ENCODE results near the gene LGALS4.
"Not testable (repeated sequence)": the region's sequence is repeated elsewhere in the genome, so short reads cannot be mapped to it uniquely, and the experiment has no call there.

DNA sequence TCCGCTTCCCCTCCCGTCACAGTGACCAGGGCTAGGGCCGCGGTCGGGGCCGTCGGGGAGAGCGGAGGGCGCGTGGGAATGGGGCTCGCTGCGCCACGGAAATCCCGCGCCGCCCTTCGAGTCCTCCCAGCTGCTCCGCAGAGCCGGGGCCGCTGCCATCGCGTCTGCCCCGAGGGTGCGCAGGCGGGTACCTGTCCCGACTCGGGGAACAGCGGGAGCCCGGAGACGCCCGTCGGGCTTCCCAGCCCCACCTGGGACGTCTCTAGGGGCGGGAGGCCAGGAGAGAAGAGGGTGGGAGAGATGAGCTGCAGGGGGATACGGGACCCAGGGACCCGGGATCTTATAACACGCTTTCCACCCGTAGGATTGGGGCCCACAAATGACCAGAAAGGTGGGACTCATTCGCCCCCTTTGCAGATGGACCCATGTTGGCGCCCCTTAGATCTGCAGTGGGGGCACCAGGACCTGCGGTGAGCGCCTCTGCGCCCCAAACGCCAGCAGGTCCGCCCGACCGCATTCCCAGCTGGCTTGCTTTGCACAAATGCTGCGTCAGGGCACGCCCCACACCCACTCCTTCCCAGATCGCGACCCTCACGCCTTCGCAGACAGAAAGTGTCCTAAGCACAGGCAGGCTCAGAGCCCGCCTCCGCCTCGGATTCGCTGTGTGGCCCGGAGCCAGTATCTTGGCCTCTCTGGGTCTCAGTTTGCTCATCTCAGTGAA, 42.4 kb downstream of the LGALS4 start:
- TF ChIP-seq FOXM1 (IDR thresholded peaks at IDR 0.05; ENCODE audit: borderline replicate concordance); SUZ12 (IDR thresholded peaks at IDR 0.05); L3MBTL2 (conservative IDR thresholded peaks at IDR 0.05); ZNF384 (IDR thresholded peaks at IDR 0.05); BHLHE40 (IDR thresholded peaks at IDR 0.05; ENCODE audit: borderline replicate concordance); FOXK2 (IDR thresholded peaks at IDR 0.05); NFRKB (IDR thresholded peaks at IDR 0.05); TARDBP (IDR thresholded peaks at IDR 0.05): not testable (repeated sequence)
